WERI-Rb-1 (cell line): ENCODE results near the gene LSS.
A peak's percentile ranks its signal among the peaks of the same experiment; 100 is the strongest.

Experiments
- DNase-seq: peaks from one replicate; pipeline ENCODE4 v3.0.0-alpha.2; 2020
- H3K27ac ChIP-seq: fragments of 250-450 bp; sonication (Bioruptor Pico); 2 replicates; pipeline ENCODE4 v1.5.1; 2020; ENCODE audit warnings: mild to moderate bottlenecking, moderate library complexity
- H3K27me3 ChIP-seq: fragments of 250-450 bp; sonication (Bioruptor Pico); 2 replicates; pipeline ENCODE4 v1.5.1; 2021; ENCODE audit warnings: mild to moderate bottlenecking, low read depth, moderate library complexity; ENCODE audit not compliant: insufficient read depth, severe bottlenecking
- H3K36me3 ChIP-seq: fragments of 250-450 bp; sonication (Bioruptor Pico); 2 replicates; pipeline ENCODE4 v1.5.1; 2020; ENCODE audit warnings: mild to moderate bottlenecking, moderate library complexity
- H3K4me3 ChIP-seq: 2 replicates; pipeline ENCODE4 v1.5.1; 2011; ENCODE audit warnings: low read depth, mild to moderate bottlenecking, control low read depth, low read length
- H3K9me3 ChIP-seq: fragments of 250-450 bp; sonication (Bioruptor Pico); 2 replicates; pipeline ENCODE4 v1.5.1; 2021; ENCODE audit warnings: mild to moderate bottlenecking, moderate library complexity; ENCODE audit not compliant: severe bottlenecking
- CTCF ChIP-seq: IDR thresholded peaks from 2 replicates; pipeline ENCODE4 v1.5.1; 2011; ENCODE audit warnings: low read depth, mild to moderate bottlenecking, control low read depth, inconsistent platforms, low read length

The LSS gene

GRCh38 chr21:46207006-46207919 lies 21.3 kb downstream of the LSS start:
- DNase-seq, result peak; percentile 4

GRCh38 chr21:46206163-46207005 lies 22.2 kb downstream of the LSS start:
- no peak overlapping the region for H3K4me3 ChIP-seq
- H3K27ac ChIP-seq, result no peak overlapping the region
- peaks cover 66% of the 10 kb centered on the region for H3K36me3 ChIP-seq
- no peaks in the 10 kb centered on the region for H3K27me3 ChIP-seq
- no peak for DNase-seq
- no peaks in the 10 kb centered on the region for H3K9me3 ChIP-seq
- TF ChIP-seq CTCF, result no peak

More at GRCh38 chr21:46207006-46207919, 21.3 kb downstream of the LSS start:
- no peak for TF ChIP-seq CTCF
- no peaks in the 10 kb centered on the region for H3K27me3 ChIP-seq
- H3K9me3 ChIP-seq, result no peaks in the 10 kb centered on the region
- peaks cover 69% of the 10 kb centered on the region for H3K36me3 ChIP-seq
- H3K4me3 ChIP-seq, result no peak overlapping the region
- no peak overlapping the region for H3K27ac ChIP-seq

GRCh38 chr21:46205766-46206162 lies 22.8 kb downstream of the LSS start:
- no peaks in the 10 kb centered on the region for H3K9me3 ChIP-seq
- DNase-seq, result no peak
- H3K27me3 ChIP-seq, result no peaks in the 10 kb centered on the region
- H3K4me3 ChIP-seq, result no peak overlapping the region
- H3K36me3 ChIP-seq, result peaks cover 66% of the 10 kb centered on the region
- TF ChIP-seq CTCF, result no peak
- H3K27ac ChIP-seq, result no peak overlapping the region

- peaks cover 69% of the 10 kb centered on the region for H3K36me3 ChIP-seq
- no peak overlapping the region for H3K27ac ChIP-seq
- TF ChIP-seq CTCF, result no peak
- no peak for DNase-seq
- no peaks in the 10 kb centered on the region for H3K27me3 ChIP-seq
- H3K4me3 ChIP-seq, result no peak overlapping the region
- no peaks in the 10 kb centered on the region for H3K9me3 ChIP-seq
These were observed 23.4 kb downstream of the LSS start for GRCh38 chr21:46205166-46205565.

- no peak overlapping the region for H3K4me3 ChIP-seq
- no peak for TF ChIP-seq CTCF
- H3K9me3 ChIP-seq, result no peaks in the 10 kb centered on the region
- no peak for DNase-seq
- no peaks in the 10 kb centered on the region for H3K27me3 ChIP-seq
- H3K36me3 ChIP-seq, result peaks cover 67% of the 10 kb centered on the region
- H3K27ac ChIP-seq, result no peak overlapping the region
These were observed 25.4 kb downstream of the LSS start for GRCh38 chr21:46203203-46203600.
